Activated naive CD4-positive, alpha-beta T cell treated with anti-CD3 and anti-CD28 coated beads, Interleukin-2, amount 50 U/mL, for 72 hours (primary cell): ENCODE data around the gene THADA. TPM values are rescaled to one million over a fixed set of nuclear protein-coding genes. Genes with fewer than 3 reads are reported as not detected.

Experiments
- ATAC-seq, 2 donors: fragments of 150-1000 bp; cut with Tn5 transposase; 2 replicates each; pipeline ENCODE4 v1.10.0; 2021; ENCODE audit warnings: mild to moderate bottlenecking in 2 of 2, moderate library complexity in 2 of 2
- DNase-seq, 2 donors: peaks; one replicate each; pipeline ENCODE4 v3.0.0; 2021 to 2022; ENCODE audit warnings: low spot score in 2 of 2
- H3K27ac Mint-ChIP-seq, 2 donors: one replicate each; pipeline ENCODE4 v1.8.0; 2022; ENCODE audit warnings: mild to moderate bottlenecking in 2 of 2, mixed read lengths in 2 of 2
- H3K36me3 Mint-ChIP-seq, 2 donors: one replicate each; pipeline ENCODE4 v1.8.0; 2022; ENCODE audit warnings: mixed read lengths in 2 of 2
- H3K9me3 Mint-ChIP-seq, 2 donors: one replicate each; pipeline ENCODE4 v1.8.0; 2022; ENCODE audit warnings: mixed read lengths in 2 of 2
- total RNA-seq, 2 donors: library from RNA; stranded (reverse); gene quantifications; one replicate each; pipeline ENCODE4 v1.2.3, GENCODE V29; 2022

THADA gene
- total RNA-seq, 2 donors from 2014 or later, result 19.3 to 33.5 TPM

- Mint-ChIP-seq H3K36me3 (peaks cover 0 to 4% of the 10 kb centered on the region in 2 donors), H3K9me3 (no peaks in the 10 kb centered on the region), H3K27ac (no peak overlapping the region)
- DNase-seq, result no peak
- ATAC-seq, result no peak
Measured at GRCh38 chr2:43469094-43469493, 126.7 kb downstream of the THADA start.

- Mint-ChIP-seq H3K9me3 (no peaks in the 10 kb centered on the region), H3K27ac (no peak overlapping the region), H3K36me3 (peaks cover 0 to 4% of the 10 kb centered on the region in 2 donors)
- ATAC-seq (no peak), DNase-seq (no peak)
Measured at GRCh38 chr2:43467891-43468290, 127.9 kb downstream of the THADA start.

DNA sequence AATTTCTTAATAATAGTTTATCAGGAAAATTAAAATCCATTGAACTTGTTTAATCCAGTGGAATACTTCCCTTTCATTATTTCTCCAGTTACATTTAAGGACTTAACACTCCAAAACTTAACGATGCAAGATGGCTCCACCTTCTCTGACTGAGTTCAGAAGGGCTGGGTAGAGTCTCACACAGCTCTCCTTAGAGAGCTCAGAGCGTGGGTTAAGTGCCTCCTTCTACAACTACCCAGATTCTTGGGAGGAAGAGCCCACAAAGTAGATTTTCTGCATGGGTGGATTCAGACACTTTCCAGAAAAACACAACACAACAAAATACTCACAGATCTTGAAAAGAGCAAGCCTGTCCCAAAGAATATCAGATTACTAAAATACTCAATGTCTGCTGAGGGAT is 130.6 kb downstream of the THADA start:
- DNase-seq (no peak), ATAC-seq (no peak)
- peaks cover 0 to 4% of the 10 kb centered on the region in 2 donors for H3K36me3 Mint-ChIP-seq
- H3K27ac Mint-ChIP-seq, result no peak overlapping the region
- no peaks in the 10 kb centered on the region for H3K9me3 Mint-ChIP-seq

DNA sequence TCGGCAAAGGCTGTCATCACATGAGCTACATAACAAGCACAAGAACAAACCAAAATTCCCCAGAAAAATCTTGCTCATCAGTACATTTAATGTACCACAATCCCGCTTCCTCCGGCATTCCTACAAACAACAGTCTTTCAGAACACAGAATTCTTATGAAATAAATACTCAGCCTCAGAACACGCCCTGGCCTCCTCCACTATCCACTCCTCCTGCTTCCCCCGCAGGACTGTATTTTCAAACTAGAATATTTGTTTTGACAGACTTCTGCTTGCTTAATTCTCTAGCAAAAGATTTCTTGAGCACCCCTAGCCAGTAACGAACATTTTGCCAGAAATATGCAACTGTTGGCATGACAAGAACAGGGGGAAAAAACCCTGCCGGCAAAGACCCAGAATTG is 131.2 kb downstream of the THADA start:
- DNase-seq (no peak), ATAC-seq (no peak)
- H3K27ac Mint-ChIP-seq, result no peak overlapping the region
- peaks cover 0 to 4% of the 10 kb centered on the region in 2 donors for H3K36me3 Mint-ChIP-seq
- H3K9me3 Mint-ChIP-seq, result no peaks in the 10 kb centered on the region

DNA sequence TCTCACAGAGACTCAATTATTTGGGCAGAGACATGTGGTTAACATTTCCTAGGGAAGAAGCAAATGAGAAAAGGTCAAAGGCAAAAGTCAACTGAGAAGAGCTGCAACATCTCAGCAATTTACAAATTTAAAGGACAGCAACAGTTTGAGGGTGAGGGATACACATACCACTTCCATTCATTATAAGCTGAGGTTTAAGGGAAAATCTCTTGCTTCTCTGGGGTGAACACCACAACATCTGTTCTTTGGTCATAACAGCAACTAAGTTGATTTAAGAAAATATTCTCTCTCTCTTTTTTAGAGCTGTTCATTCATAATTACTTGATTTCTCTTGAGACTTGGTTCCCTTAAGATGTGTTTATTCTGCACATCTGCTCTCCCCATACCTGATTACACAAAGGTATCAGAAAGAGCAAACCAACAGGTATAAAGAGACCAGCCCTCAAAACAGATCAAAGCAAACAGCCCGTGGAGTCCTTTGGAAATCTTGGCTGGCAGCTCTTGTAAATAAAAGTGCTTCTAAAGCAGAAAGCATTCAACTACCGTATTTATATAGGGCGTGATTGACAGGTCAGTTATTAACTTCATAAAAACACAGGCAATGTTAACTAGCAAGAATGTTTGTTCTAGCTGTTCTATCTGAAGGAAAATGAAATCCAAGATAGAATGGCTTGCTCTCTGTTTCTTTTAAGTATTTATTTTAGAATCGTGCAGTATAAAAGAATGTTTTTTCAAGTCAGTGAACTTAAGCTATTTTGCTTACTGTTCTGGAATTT is 132.8 kb downstream of the THADA start:
- DNase-seq, result no peak
- ATAC-seq, result no peak
- Mint-ChIP-seq H3K36me3 (peaks cover 0 to 4% of the 10 kb centered on the region in 2 donors), H3K27ac (no peak overlapping the region), H3K9me3 (no peaks in the 10 kb centered on the region)

- ATAC-seq (no peak), DNase-seq (no peak)
- Mint-ChIP-seq H3K27ac (no peak overlapping the region), H3K9me3 (no peaks in the 10 kb centered on the region), H3K36me3 (peaks cover 0 to 4% of the 10 kb centered on the region in 2 donors)
Measured at GRCh38 chr2:43461453-43462073, 134.3 kb downstream of the THADA start.

GRCh38 chr2:43460611-43461365 is 135.1 kb downstream of the THADA start:
- H3K27ac Mint-ChIP-seq, result no peak overlapping the region
- no peaks in the 10 kb centered on the region for H3K36me3 Mint-ChIP-seq
- ATAC-seq (no peak), DNase-seq (no peak)
- H3K9me3 Mint-ChIP-seq, result no peaks in the 10 kb centered on the region

DNA sequence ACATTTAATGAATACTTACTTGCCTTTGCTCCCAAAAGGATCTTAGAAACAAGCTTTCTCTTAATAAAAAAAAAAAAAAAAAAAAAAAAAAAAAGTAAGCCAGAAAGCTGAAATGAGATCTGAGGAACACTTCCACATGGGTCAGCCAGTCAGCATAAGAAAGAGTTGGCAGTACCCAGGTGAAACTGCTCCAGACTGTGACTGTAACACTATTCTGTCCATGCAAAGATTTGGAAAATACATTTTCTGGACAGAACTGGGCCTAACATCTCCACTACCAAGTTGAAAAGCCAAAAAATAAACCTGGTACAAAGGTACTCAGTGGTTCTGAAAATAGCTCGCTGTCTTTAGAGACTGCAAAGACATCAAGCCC is 135.7 kb downstream of the THADA start:
- ATAC-seq (no peak), DNase-seq (no peak)
- no peaks in the 10 kb centered on the region for H3K9me3 Mint-ChIP-seq
- H3K27ac Mint-ChIP-seq, result no peak overlapping the region
- H3K36me3 Mint-ChIP-seq, result no peaks in the 10 kb centered on the region

DNA sequence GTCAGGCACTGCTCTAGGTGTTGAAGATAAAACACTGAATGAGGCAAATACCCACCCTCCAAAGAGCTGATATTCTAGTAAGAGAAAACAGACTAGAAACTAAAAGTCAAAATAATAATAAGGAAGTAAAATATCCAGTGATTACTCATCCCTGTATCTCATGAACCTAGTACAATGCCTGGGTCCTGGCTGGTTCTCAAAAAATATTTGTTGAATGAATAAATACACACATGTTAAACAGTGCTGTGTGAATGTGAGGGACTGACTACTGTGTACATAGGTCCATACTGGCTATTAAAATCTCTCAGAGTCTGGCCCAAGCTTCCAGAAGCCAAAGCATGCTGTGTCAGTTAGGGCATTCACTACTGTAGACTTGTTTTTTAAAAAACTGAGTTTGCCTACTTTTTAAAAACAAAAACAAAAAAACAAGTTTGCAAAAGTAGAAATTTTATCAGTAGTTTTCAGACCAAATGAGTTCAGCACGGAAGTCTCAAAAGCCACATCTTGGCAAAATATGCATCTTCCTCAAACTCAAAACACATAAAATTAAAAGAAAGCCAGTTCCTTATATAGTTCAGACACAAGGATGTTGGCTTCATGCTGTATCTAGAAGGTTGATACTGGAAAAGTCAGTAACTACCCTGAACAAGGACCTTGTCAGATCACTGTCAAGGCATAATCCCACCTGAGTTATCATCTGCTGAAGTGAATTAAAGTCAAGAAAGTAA is 136.2 kb downstream of the THADA start:
- no peak for ATAC-seq

GRCh38 chr2:43458014-43458628 is 137.7 kb downstream of the THADA start:
- no peaks in the 10 kb centered on the region for H3K36me3 Mint-ChIP-seq
- no peak for ATAC-seq
- DNase-seq, result no peak
- no peak overlapping the region for H3K27ac Mint-ChIP-seq
- no peaks in the 10 kb centered on the region for H3K9me3 Mint-ChIP-seq

More for the DNA sequence above, 136.2 kb downstream of the THADA start:
- peak overlapping the region in 1 of 2 donors; percentile 2 for H3K27ac Mint-ChIP-seq
- no peaks in the 10 kb centered on the region for H3K9me3 Mint-ChIP-seq
- H3K36me3 Mint-ChIP-seq, result no peaks in the 10 kb centered on the region
- no peak for DNase-seq

DNA sequence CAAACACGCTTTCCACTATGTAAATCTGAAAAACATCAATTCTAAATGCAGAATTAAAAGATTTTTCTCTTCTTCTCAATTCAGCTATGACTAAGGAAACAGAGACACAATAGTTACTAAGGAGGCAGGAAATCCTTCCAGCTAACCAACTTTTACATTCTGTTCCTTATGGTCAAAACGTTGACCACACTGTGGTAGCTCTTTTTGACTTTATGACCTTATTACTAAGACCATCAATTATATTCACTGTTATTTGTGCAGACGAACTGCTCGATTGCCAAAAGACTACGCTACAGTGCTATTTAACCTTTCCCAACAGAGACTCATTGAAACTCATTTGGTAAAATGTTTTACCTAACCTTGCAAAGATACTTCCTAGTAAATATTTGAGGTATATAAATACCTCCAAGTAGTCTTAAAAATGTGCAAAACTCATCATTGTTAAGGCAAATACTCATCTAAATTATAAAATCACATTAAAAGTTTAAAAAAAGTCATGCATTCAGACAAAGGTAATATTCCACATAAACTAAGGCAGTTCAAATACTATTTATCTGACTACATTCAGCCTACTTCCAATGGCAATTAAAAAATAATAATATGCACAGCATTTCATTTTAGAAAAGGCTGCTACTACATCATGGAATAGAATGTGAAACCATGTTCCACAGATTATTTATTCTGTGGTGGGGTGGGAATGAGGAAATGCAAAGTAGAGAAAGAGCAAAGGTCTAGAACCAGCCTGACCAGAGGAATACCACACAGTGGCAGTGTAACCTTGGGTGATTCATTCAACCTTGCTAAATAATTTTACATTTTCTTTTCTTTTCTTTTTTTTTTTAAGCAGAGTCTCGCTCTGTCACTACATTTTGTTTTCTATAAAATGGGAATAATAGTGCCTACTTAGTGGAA is 139.9 kb downstream of the THADA start:
- Mint-ChIP-seq H3K36me3 (peaks cover 9 to 12% of the 10 kb centered on the region in 2 donors), H3K27ac (peak overlapping the region in 1 of 2 donors; percentile 21), H3K9me3 (no peaks in the 10 kb centered on the region)
- DNase-seq, result no peak
- no peak for ATAC-seq

DNA sequence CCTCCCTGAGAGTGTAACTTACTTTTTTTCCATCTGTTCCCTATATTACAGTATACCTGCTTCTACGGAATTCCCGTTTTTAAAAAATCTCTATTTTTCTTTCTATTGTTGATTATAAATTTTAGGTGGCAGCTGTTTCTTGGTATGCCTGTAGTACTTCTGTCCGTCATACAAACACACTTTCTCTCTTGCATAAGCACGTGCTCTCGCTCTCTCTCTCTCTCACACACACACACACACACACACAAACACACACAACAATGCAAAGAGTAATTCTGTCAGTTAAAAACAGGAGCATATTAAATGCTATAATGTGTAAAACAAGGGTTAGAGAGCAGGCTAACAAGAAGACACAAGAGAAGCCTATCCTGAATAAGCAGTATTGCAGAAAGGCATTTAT is 140.5 kb downstream of the THADA start:
- H3K27ac Mint-ChIP-seq, result peak overlapping the region in 1 of 2 donors; percentile 21
- DNase-seq (no peak), ATAC-seq (no peak)
- no peaks in the 10 kb centered on the region for H3K9me3 Mint-ChIP-seq
- H3K36me3 Mint-ChIP-seq, result peaks cover 9 to 12% of the 10 kb centered on the region in 2 donors

- DNase-seq (no peak), ATAC-seq (no peak)
- Mint-ChIP-seq H3K36me3 (peaks cover 9 to 12% of the 10 kb centered on the region in 2 donors), H3K27ac (no peak overlapping the region), H3K9me3 (no peaks in the 10 kb centered on the region)
Measured at GRCh38 chr2:43454791-43455190, 141.0 kb downstream of the THADA start.

- ATAC-seq (no peak), DNase-seq (no peak)
- Mint-ChIP-seq H3K36me3 (peaks cover 9 to 24% of the 10 kb centered on the region in 2 donors), H3K27ac (no peak overlapping the region), H3K9me3 (no peaks in the 10 kb centered on the region)
Measured at GRCh38 chr2:43453179-43454170, 142.4 kb downstream of the THADA start.
